K562 (cell line): ENCODE data around the gene MBD5. TPM values are rescaled to one million over a fixed set of nuclear protein-coding genes. Genes with fewer than 3 reads are reported as not detected.
A peak's percentile ranks its signal among the peaks of the same experiment; 100 is the strongest.

ENCODE experiments used
- ARNT ChIP-seq, 2 experiments: fragments of 450-650 bp; IDR thresholded peaks; 2 replicates each; pipeline ENCODE4 v1.6.1; 2016; ENCODE audit warnings: mild to moderate bottlenecking in 1 of 2
- C11orf30 ChIP-seq: fragments of 450-650 bp; IDR thresholded peaks from 2 replicates; pipeline ENCODE4 v1.6.1; 2016; ENCODE audit warnings: low read depth, mild to moderate bottlenecking
- CHD2 ChIP-seq: IDR thresholded peaks from 2 replicates; pipeline ENCODE4 v1.6.1; 2011; ENCODE audit warnings: low read depth, low read length
- KDM4B ChIP-seq, 2 experiments: fragments of 450-650 bp in 1 of 2; sonication (generic) in 1 of 2; IDR thresholded peaks; 2 replicates each; pipeline ENCODE4 v1.6.1; 2016 to 2017; ENCODE audit warnings: borderline replicate concordance in 2 of 2, antibody characterized with exemption in 1 of 2, low read depth in 1 of 2, mild to moderate bottlenecking in 1 of 2
- KLF13 ChIP-seq: fragments of 450-650 bp; IDR thresholded peaks from 2 replicates; pipeline ENCODE4 v1.6.1; 2016; ENCODE audit warnings: missing genetic modification characterization, low read depth, mild to moderate bottlenecking, missing compliant biosample characterization, moderate library complexity, borderline replicate concordance
- MAFG ChIP-seq: fragments of 450-650 bp; conservative IDR thresholded peaks from 2 replicates; pipeline ENCODE4 v1.6.1; 2016; ENCODE audit warnings: missing genetic modification characterization, missing compliant biosample characterization
- NBN ChIP-seq: fragments of 450-650 bp; IDR thresholded peaks from 2 replicates; pipeline ENCODE4 v1.6.1; 2016; ENCODE audit warnings: low read depth, mild to moderate bottlenecking
- NELFE ChIP-seq: IDR thresholded peaks from 2 replicates; pipeline ENCODE4 v1.6.1; 2011; ENCODE audit warnings: mild to moderate bottlenecking; ENCODE audit not compliant: insufficient read depth, insufficient read length
- NFATC3 ChIP-seq: fragments of 450-650 bp; IDR thresholded peaks from 2 replicates; pipeline ENCODE4 v1.6.1; 2017; ENCODE audit warnings: mild to moderate bottlenecking
- NR3C1 ChIP-seq: sonication (generic); formaldehyde crosslinking; IDR thresholded peaks from 2 replicates; pipeline ENCODE4 v1.8.1; 2022; ENCODE audit warnings: missing genetic modification reagents
- RFX7 ChIP-seq: fragments of 250-450 bp; sonication (Bioruptor Pico); IDR thresholded peaks from 2 replicates; pipeline ENCODE4 v1.5.1; 2021; ENCODE audit warnings: mild to moderate bottlenecking
- TEAD1 ChIP-seq, 2 experiments: fragments of 450-650 bp in 1 of 2; sonication (generic) in 1 of 2; formaldehyde crosslinking; IDR thresholded peaks; 2 replicates each; pipeline versions ENCODE4 v1.4.0 to v1.8.0; 2020 to 2022; ENCODE audit warnings: mild to moderate bottlenecking in 2 of 2, missing genetic modification reagents in 1 of 2
- ZNF184 ChIP-seq: sonication (generic); formaldehyde crosslinking; IDR thresholded peaks from 2 replicates; pipeline ENCODE4 v1.5.0; 2020; ENCODE audit warnings: missing genetic modification reagents
- ZNF197 ChIP-seq: fragments of 200-800 bp; sonication (Bioruptor generic); IDR thresholded peaks from 2 replicates; pipeline ENCODE4 v1.6.1; 2016; ENCODE audit warnings: low read depth, missing genetic modification characterization, missing compliant biosample characterization
- ZNF217 ChIP-seq: sonication (generic); formaldehyde crosslinking; IDR thresholded peaks from 2 replicates; pipeline ENCODE4 v1.8.0; 2022; ENCODE audit warnings: mild to moderate bottlenecking, missing genetic modification reagents
- ZNF384 ChIP-seq: IDR thresholded peaks from 2 replicates; pipeline ENCODE4 v1.6.1; 2012; ENCODE audit warnings: low read depth, low read length, improper control_type of control experiment
- ZNF76 ChIP-seq: fragments of 250-450 bp; sonication (Bioruptor Pico); IDR thresholded peaks from 2 replicates; pipeline ENCODE4 v1.4.0; 2020; ENCODE audit warnings: mild to moderate bottlenecking, moderate library complexity, borderline replicate concordance
- ZNF778 ChIP-seq: fragments of 450-650 bp; formaldehyde crosslinking; IDR thresholded peaks from 2 replicates; pipeline ENCODE4 v1.4.0; 2020; ENCODE audit warnings: mild to moderate bottlenecking, moderate library complexity
- ZNF830 ChIP-seq: fragments of 250-450 bp; sonication (Bioruptor Pico); IDR thresholded peaks from 2 replicates; pipeline ENCODE4 v1.5.0; 2021; ENCODE audit warnings: mild to moderate bottlenecking
- polyA plus RNA-seq, 8 experiments: library from polyadenylated mRNA; depleted of rRNA in 4 of 8; stranded (reverse) in 5 of 8; unstranded in 3 of 8; fragments of >200 nt; fragmentation: Nextera tagmentation in 2 of 8; fragmentation: Illumina TruSeq in 1 of 8; extraction: Ambion mirVana in 2 of 8; extraction: Trizol in 1 of 8; gene quantifications; 2 replicates each; pipeline versions ENCODE4 v1.2.1 to v1.2.3, GENCODE V29; 2011 to 2014; ENCODE audit warnings: inconsistent platforms in 1 of 8, missing spikeins in 1 of 8
- total RNA-seq, 7 experiments: library from RNA; depleted of rRNA in 6 of 7; stranded (reverse); fragments of >200 nt in 6 of 7; fragmentation: Illumina TruSeq in 2 of 7; extraction: Trizol in 2 of 7; gene quantifications; 2 replicates each; pipeline versions ENCODE4 v1.2.1 to v1.2.3, GENCODE V29; 2011 to 2021; ENCODE audit warnings: low replicate concordance in 1 of 7
- TF ChIP-seq, protein P1 (sequence below): fragments of 200-800 bp; sonication (Bioruptor generic); IDR thresholded peaks from 2 replicates; pipeline ENCODE4 v1.6.1; 2017; ENCODE audit warnings: missing genetic modification characterization, missing compliant biosample characterization
- TF ChIP-seq, protein P2 (sequence below): fragments of 450-650 bp; formaldehyde crosslinking; IDR thresholded peaks from 2 replicates; pipeline ENCODE4 v1.4.0; 2022; ENCODE audit warnings: mild to moderate bottlenecking, moderate library complexity
- TF ChIP-seq, protein P3 (sequence below): fragments of 450-650 bp; IDR thresholded peaks from 2 replicates; pipeline ENCODE4 v1.6.1; 2016; ENCODE audit warnings: missing biosample characterization, missing genetic modification characterization
- TF ChIP-seq, protein P4 (sequence below): sonication (generic); formaldehyde crosslinking; IDR thresholded peaks from 2 replicates; pipeline ENCODE4 v1.8.1; 2023; ENCODE audit warnings: mild to moderate bottlenecking, missing genetic modification reagents
- TF ChIP-seq, protein P5 (sequence below): fragments of 450-650 bp; IDR thresholded peaks from 2 replicates; pipeline ENCODE4 v1.6.1; 2016; ENCODE audit warnings: low read depth, mild to moderate bottlenecking, moderate library complexity
- TF ChIP-seq, protein P6 (sequence below), 2 experiments: fragments of 450-650 bp; IDR thresholded peaks; 2 replicates each; pipeline ENCODE4 v1.6.1; 2016

The MBD5 gene
- total and polyA plus RNA-seq, 9 of the 15 experiments (the other 6 are each of a cell fraction or from before 2014, with no cell fraction given) = 3.4 to 14.5 (median 9.0) TPM

DNA sequence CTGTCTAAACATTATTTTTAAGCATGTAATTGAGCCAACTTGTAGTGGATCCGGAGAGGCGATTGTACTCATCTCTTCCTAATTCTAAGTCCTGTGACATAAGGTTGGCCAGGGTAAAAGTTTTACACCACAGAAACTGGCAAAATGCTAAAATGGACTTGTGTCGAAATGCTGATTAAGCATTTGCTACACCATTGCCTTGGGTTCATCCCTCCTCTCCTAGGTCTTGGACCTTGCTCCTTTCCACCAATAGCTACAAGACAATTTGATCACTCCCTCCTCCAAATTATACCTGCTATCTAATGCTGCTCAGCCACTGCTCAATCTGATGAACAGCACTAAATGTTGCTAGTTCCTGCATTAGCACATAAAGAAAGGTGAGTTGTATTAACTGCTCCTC is 491.0 kb downstream of the MBD5 start (continued):
- TF ChIP-seq ZNF778 (CRISPR knock-in tag) (no peak), ARNT (IDR thresholded peaks at IDR 0.05) (no peak), CHD2 (no peak), ZNF76 (CRISPR knock-in tag) (no peak), ZNF197 (CRISPR knock-in tag) (no peak), RFX7 (CRISPR knock-in tag) (no peak), ZNF830 (no peak), NBN (no peak), ZNF217 (CRISPR knock-in tag) (no peak), KLF13 (tag) (no peak), C11orf30 (peak; percentile 81), NFATC3 (no peak), ZNF184 (CRISPR knock-in tag) (no peak), TEAD1 (CRISPR knock-in tag; IDR thresholded peaks at IDR 0.05) (no peak), NELFE (no peak), NR3C1 (CRISPR knock-in tag) (no peak), MAFG (tag) (peak; percentile 88), KDM4B (IDR thresholded peaks at IDR 0.05; ENCODE audit: borderline replicate concordance in 2 of 2, low read depth in 1 of 2) (no peak), ZNF384 (no peak)
- TF ChIP-seq, protein P1, sequence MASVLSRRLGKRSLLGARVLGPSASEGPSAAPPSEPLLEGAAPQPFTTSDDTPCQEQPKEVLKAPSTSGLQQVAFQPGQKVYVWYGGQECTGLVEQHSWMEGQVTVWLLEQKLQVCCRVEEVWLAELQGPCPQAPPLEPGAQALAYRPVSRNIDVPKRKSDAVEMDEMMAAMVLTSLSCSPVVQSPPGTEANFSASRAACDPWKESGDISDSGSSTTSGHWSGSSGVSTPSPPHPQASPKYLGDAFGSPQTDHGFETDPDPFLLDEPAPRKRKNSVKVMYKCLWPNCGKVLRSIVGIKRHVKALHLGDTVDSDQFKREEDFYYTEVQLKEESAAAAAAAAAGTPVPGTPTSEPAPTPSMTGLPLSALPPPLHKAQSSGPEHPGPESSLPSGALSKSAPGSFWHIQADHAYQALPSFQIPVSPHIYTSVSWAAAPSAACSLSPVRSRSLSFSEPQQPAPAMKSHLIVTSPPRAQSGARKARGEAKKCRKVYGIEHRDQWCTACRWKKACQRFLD (CRISPR knock-in tag) = no peak
- TF ChIP-seq, protein P2, sequence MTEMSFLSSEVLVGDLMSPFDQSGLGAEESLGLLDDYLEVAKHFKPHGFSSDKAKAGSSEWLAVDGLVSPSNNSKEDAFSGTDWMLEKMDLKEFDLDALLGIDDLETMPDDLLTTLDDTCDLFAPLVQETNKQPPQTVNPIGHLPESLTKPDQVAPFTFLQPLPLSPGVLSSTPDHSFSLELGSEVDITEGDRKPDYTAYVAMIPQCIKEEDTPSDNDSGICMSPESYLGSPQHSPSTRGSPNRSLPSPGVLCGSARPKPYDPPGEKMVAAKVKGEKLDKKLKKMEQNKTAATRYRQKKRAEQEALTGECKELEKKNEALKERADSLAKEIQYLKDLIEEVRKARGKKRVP (CRISPR knock-in tag) = no peak
- TF ChIP-seq, protein P3, sequence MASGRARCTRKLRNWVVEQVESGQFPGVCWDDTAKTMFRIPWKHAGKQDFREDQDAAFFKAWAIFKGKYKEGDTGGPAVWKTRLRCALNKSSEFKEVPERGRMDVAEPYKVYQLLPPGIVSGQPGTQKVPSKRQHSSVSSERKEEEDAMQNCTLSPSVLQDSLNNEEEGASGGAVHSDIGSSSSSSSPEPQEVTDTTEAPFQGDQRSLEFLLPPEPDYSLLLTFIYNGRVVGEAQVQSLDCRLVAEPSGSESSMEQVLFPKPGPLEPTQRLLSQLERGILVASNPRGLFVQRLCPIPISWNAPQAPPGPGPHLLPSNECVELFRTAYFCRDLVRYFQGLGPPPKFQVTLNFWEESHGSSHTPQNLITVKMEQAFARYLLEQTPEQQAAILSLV = no peak
- TF ChIP-seq, protein P4, sequence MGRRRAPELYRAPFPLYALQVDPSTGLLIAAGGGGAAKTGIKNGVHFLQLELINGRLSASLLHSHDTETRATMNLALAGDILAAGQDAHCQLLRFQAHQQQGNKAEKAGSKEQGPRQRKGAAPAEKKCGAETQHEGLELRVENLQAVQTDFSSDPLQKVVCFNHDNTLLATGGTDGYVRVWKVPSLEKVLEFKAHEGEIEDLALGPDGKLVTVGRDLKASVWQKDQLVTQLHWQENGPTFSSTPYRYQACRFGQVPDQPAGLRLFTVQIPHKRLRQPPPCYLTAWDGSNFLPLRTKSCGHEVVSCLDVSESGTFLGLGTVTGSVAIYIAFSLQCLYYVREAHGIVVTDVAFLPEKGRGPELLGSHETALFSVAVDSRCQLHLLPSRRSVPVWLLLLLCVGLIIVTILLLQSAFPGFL (CRISPR knock-in tag) = no peak
- TF ChIP-seq, protein P5, sequence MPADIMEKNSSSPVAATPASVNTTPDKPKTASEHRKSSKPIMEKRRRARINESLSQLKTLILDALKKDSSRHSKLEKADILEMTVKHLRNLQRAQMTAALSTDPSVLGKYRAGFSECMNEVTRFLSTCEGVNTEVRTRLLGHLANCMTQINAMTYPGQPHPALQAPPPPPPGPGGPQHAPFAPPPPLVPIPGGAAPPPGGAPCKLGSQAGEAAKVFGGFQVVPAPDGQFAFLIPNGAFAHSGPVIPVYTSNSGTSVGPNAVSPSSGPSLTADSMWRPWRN = no peak
- TF ChIP-seq, protein P6, sequence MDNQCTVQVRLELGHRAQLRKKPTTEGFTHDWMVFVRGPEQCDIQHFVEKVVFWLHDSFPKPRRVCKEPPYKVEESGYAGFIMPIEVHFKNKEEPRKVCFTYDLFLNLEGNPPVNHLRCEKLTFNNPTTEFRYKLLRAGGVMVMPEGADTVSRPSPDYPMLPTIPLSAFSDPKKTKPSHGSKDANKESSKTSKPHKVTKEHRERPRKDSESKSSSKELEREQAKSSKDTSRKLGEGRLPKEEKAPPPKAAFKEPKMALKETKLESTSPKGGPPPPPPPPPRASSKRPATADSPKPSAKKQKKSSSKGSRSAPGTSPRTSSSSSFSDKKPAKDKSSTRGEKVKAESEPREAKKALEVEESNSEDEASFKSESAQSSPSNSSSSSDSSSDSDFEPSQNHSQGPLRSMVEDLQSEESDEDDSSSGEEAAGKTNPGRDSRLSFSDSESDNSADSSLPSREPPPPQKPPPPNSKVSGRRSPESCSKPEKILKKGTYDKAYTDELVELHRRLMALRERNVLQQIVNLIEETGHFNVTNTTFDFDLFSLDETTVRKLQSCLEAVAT (IDR thresholded peaks at IDR 0.05) = no peak
